ENCODE measurements around the gene HEBP2.

HEBP2 gene

DNA sequence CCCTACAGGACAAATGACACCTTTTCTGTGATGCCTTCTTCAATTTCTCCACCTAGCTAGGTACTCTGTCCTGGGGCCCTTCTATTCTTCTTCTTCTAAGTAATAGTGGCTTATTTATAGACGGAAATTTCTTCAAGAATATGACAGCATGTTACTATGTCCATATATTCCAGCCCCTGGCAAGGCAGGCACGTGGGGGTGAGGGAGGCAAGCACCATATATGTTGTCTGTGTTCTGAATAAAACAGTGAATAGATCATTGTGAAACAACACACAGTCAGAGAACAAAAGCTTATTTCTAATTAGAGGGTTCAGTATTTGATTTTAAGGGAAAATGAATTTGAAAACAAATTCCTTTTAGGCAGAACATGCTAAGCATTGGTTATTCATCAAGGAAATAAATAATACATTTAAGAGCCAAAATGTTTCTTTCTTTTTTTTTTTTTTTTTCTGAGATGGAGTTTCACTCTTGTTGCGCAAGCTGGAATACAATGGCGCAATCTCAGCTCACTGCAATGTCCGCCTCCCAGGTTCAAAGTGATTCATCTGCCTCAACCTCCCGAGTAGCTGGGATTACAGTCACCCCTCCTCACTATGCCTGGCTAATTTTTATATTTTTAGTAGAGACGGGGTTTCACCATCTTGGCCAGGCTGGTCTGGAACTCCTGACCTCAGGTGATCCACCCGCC lies 6.2 kb downstream of the HEBP2 start:
- TF ChIP-seq, protein P1, sequence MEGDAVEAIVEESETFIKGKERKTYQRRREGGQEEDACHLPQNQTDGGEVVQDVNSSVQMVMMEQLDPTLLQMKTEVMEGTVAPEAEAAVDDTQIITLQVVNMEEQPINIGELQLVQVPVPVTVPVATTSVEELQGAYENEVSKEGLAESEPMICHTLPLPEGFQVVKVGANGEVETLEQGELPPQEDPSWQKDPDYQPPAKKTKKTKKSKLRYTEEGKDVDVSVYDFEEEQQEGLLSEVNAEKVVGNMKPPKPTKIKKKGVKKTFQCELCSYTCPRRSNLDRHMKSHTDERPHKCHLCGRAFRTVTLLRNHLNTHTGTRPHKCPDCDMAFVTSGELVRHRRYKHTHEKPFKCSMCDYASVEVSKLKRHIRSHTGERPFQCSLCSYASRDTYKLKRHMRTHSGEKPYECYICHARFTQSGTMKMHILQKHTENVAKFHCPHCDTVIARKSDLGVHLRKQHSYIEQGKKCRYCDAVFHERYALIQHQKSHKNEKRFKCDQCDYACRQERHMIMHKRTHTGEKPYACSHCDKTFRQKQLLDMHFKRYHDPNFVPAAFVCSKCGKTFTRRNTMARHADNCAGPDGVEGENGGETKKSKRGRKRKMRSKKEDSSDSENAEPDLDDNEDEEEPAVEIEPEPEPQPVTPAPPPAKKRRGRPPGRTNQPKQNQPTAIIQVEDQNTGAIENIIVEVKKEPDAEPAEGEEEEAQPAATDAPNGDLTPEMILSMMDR (IDR thresholded peaks at IDR 0.05; ENCODE audit: extremely low read depth, missing control alignments): no peak
- DNase-seq (ENCODE audit: low spot score): no peak

DNA sequence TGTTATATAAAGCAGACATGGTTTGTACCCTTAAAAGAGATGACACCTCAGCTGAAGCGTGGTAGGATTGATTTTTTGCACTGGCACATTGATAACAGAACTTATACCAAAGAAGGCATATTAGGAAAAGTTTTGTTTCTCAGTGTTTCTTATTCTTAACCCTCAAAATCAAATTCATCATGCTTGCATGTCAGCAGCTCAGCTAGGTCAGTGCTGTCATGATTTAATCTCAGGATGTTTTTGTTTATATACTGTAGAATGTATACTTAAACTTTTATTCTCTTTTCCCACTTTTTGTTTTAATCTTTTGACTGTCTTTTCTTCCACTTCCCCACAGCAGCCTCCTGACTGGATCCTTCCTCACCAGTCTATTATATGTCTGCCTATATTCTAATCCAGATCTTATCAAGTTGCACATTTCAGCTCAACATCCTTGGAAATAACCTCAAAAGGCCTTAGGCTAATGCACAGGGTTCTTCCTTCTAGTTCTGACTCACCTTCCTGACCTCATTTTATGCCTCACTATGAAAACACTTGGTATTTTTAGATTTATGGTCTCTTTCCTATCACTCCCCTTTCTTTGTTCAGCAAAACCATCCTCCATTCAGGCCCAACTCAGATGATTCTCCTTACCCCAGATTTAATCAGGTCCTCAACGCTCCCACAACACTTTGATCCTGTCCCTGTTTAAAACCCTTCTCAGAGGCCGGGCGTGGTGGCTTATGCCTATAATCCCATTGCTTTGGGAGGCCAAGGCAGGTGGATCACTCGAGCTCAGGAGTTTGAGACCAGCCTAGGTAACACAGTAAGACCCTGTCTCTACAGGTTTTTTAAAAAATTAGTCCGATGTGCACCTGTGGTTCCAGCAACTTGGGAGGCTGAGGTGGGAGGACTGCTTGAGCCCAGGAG lies 7.2 kb downstream of the HEBP2 start:
- TF ChIP-seq, protein P1 (IDR thresholded peaks at IDR 0.05; ENCODE audit: extremely low read depth, missing control alignments): no peak

DNA sequence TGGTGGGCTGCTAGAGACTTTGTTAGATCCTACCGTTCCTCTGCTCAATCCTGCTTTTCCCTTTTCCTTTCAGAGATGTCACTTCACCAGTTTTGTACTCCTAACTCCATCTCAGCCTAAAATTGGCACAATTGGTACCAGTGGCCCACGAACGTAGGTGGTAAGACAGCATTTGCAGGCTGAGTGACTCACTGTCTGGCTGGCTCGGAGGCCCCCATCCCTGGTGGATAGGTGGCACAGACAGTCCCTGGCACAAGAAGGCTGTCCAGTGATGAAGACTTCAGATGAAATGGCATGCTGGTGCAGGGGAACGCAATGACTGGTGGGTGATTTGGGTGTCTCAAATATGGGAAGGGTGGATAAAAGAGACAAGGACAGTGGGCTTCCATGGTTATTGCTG lies 11.1 kb downstream of the HEBP2 start:
- DNase-seq (ENCODE audit: low spot score): no peak
- TF ChIP-seq, protein P1 (IDR thresholded peaks at IDR 0.05; ENCODE audit: extremely low read depth, missing control alignments): no peak

More for the DNA sequence above, 7.2 kb downstream of the HEBP2 start:
- peak; percentile 59 for DNase-seq (ENCODE audit: low spot score)

DNA sequence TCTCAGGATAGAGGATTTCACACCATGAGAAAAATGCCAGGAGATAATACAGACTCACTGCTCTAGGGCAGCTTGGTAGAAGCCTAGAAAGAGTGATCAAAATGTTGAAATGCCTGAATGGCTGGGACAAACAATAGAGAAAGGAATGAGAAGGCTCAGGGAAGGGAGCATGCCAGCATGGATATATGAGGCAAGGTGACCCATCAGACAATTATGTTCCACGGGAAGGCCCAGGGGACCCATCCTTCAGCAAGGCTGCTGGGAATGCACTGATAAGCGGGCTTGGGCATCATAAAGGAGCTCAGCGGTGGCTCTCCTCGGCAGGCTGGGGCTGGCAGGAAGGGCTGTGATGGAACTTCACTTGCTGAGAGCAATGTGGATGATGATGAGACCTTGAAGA lies 12.2 kb downstream of the HEBP2 start:
- DNase-seq (ENCODE audit: low spot score): no peak
- TF ChIP-seq, protein P1 (IDR thresholded peaks at IDR 0.05; ENCODE audit: extremely low read depth, missing control alignments): no peak

DNA sequence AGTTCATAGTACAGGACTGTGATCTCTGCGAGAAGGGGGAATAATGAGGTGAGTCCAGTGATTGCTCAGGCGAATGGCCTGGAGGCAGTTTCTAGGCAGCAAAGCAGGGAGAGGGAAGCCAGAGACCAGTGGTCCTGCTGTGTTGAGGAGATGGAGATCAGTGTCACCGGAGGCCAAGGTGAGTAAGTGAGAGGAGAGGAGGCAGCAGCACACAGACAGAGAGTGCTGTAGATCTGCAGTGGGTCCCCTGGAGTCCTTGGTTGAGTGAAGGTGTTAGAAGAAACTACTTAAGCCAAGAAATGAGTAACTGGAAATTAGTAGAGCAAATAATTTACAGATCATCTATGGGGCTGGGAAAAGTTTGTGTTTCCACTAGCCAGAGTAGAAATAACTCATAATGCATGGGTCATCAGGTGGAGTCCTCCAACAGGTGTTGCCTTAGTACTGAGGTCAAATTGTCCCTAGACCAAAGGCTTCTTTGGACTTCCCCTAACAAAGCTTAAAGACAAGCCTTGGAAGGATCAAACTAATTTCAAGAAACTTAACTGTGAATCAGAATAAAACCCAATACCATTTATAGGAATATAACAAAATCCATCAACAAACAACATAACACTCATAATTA lies 13.6 kb downstream of the HEBP2 start:
- no peak for DNase-seq (ENCODE audit: low spot score)
- TF ChIP-seq, protein P1 (IDR thresholded peaks at IDR 0.05; ENCODE audit: extremely low read depth, missing control alignments): no peak

DNA sequence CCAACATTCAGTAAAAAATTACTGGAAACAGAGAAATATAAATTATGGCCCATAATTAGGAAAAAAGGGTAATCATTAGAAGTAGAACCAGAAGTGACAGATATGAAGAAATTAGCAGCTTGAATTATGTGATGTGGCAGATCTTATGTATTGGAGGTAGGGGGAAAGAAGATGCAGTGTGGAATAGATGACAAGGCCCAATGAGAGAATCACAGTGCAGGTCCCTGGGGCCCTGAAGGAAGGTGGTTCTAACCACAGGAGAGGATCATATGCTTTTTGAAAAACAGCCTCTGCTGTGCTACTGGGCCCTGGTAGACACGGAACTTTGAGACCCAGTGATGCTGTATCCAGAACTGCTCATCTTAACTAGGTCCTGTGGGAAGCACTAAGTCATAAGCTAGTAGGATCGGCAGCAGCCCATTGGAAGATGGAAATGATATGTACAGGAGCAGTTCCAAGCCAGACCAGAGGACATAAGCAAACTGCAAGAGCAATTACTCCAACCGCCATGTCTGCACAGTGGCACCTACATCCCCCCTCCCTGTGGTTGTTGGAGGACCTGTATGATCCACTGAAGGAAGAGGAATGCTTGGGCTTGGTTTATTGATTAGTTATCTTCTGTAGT lies 14.2 kb downstream of the HEBP2 start:
- TF ChIP-seq, protein P1 (IDR thresholded peaks at IDR 0.05; ENCODE audit: extremely low read depth, missing control alignments): no peak
- no peak for DNase-seq (ENCODE audit: low spot score)

All from GM20000 (cell line).